Measurements from ENCODE around the gene SEC24D.
A peak's percentile ranks its signal among the peaks of the same experiment; 100 is the strongest.
"Not testable (repeated sequence)": the region's sequence is repeated elsewhere in the genome, so short reads cannot be mapped to it uniquely, and the experiment has no call there.

SEC24D gene, protein sequence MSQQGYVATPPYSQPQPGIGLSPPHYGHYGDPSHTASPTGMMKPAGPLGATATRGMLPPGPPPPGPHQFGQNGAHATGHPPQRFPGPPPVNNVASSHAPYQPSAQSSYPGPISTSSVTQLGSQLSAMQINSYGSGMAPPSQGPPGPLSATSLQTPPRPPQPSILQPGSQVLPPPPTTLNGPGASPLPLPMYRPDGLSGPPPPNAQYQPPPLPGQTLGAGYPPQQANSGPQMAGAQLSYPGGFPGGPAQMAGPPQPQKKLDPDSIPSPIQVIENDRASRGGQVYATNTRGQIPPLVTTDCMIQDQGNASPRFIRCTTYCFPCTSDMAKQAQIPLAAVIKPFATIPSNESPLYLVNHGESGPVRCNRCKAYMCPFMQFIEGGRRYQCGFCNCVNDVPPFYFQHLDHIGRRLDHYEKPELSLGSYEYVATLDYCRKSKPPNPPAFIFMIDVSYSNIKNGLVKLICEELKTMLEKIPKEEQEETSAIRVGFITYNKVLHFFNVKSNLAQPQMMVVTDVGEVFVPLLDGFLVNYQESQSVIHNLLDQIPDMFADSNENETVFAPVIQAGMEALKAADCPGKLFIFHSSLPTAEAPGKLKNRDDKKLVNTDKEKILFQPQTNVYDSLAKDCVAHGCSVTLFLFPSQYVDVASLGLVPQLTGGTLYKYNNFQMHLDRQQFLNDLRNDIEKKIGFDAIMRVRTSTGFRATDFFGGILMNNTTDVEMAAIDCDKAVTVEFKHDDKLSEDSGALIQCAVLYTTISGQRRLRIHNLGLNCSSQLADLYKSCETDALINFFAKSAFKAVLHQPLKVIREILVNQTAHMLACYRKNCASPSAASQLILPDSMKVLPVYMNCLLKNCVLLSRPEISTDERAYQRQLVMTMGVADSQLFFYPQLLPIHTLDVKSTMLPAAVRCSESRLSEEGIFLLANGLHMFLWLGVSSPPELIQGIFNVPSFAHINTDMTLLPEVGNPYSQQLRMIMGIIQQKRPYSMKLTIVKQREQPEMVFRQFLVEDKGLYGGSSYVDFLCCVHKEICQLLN

DNA sequence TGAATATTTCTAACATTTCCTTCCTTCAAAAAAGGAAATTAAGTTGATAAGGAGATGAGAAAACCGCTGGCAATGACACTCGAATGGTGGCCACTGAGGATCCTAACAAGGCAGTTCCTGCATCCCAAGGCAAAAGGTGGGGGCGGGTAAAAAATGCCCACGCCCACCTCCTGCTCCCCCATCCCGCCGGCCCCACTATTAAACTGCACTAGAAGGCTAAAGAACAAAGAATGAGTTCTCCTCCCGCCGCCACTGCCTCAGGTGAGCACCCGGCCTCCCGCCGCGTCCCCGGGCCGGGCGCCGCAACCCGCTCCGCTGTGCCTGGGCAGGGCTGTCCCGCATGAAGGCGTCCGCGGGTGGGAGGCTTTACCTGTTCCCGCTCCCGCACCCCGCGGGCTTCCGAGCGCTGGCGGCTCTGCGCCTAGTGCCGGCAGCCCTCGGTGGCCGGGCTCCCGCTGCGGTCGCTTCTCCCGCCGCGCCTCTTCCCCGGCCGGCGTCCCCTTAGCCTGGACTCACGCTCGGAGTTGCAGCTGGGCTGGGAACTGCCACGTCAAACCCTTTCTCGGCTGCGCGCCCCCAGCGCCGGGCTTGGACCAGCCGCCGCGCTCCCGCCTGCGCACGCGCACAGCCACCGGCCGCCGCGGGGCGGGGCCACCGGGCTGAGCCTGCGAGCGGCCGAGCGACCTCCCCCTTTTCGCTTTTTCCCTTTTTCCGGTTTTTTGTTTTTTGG is at the start of gene SEC24D:
SEC24D (minus strand) TSS at position 556 of the 730 bp plus-strand sequence. CDS start 2,430 bp downstream, outside the sequence.
- DNase-seq = peak; percentile 75

DNA sequence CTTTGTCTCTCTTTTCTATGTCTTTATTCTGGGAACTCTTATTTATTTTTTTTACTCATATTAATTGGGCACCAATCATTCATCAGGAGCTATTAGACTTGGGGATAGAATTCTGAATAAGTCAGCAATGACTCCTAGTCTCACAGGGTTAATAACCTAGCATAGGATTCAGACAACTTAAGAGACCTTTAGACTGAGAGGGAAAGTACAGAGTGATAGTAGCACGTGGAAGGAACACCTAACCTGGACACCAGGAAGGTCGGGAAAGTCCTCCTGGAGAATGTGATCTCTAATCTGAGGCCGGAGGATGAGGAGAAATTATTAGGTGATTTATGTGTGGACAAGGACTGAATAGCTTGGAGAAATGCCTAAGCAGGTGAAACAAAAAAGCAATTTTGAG is 48.8 kb upstream of the SEC24D start:
- no peak for DNase-seq

DNA sequence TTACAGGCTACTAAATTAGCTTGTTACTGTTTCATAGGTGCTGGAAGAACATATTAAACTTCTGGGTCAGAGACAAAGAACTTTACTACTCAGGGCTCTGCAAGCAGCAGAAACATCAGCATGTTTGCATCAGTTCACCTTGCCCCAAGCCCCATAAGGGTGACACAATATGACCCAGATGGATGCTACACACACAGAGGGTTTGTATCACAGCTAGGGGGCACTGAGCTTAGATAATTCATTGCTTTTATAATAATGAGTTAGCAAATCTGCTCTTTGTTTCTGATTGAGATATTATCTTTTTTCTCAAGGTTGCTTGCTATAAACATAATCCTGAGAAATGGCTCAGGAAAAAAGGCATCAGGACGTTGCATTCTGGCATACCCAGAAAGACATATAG is 47.9 kb upstream of the SEC24D start:
- DNase-seq = no peak

DNA sequence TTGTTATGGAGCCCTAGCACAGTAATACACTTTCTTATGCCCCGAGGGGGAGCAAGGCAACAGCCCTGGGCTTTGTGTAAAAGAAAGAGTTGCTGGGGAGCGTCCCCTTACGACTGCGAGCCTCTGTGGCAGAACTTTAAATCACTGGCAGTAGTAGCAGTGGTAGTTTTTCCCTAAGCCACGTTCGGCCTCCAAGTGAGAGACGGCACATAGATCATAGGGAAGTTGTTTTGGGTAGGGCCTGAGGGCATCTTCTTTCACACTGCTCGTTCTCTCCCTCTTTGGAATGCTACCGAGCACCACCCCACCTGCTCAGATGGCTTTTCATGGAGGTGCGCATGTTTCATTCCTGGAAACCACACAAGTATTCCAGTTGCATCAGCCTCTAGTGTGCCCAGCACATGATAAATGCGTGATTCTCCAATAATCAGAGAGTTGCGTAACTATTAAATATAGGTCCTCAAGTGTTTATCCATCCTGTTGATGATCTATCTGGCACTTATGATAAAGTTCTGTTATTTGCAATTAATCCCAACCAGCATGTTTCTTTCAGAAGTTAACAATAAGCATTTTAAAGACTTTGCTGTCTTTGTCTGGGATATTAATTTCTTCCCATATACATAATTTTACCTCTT is 45.7 kb upstream of the SEC24D start:
- no peak for DNase-seq

DNA sequence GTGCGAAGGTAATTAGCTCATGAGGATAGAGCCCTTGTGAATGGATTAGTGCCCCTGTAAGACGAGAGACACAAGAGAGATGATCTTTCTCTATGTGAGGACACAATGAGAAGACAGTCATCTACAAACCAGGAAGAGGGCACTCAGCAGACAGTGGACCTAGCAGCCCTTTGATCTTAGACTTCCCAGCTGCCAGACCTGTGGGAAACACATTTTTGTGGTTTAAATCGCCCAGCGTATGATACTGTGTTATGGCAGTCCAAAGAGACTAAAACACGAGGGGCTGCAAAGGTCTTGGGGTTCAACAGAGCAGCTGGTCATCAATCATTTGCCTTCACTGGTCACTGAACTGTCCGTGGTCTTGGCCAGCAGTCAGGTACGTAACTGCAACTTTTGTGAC is 43.5 kb upstream of the SEC24D start:
- no peak for DNase-seq

DNA sequence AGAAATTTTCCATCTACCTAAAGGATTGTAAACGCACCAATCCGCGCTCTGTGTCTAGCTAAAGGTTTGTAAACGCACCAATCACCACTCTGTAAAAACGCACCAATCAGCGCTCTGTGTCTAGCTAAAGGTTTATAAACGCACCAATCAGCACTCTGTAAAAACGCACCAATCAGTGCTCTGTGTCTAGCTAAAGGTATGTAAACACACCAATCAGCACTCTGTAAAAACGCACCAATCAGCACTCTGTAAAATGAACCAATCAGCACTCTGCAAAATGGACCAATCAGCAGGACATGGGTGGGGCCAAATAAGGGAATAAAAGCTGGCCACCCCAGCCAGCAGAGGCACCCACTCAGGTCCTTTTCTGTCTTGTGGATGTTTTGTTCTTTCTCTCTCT is 42.6 kb upstream of the SEC24D start:
- DNase-seq = not testable (repeated sequence)

DNA sequence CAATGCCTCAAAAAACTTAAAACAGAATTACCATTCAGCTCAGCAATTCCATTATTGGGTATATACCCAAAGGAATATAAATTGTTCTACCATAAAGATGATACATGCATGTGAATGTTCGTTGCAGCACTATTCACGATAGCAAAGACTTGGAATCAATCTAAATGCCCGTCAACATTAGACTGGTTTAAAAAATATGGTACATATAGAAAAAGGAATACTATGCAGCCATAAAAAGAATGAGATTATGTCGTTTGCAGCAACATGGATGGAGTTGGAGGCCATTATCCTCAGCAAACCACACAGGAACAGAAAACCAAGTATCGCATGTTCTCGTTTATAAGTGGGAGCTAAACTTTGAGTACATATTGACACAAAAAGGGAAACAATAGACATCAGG is 41.9 kb upstream of the SEC24D start:
- no peak for DNase-seq

DNA sequence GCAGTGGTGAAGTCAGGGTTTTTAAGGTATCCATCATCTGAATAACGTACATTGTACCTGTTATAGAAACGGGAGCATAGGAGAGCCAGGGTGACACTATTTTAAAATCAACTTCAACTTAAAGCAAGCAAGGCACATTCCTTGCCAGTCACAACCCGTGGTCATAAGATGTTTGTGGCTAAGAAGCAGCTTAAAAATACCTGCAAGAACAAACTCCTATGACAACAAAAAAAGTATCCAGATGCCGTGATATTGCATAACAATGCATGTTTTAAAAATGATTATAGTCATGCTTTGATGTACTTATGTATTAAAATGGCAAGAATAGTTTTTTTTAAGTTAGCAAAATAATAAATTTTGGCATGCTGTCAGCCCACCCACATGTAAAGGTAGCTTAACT is 36.3 kb upstream of the SEC24D start:
- no peak for DNase-seq

DNA sequence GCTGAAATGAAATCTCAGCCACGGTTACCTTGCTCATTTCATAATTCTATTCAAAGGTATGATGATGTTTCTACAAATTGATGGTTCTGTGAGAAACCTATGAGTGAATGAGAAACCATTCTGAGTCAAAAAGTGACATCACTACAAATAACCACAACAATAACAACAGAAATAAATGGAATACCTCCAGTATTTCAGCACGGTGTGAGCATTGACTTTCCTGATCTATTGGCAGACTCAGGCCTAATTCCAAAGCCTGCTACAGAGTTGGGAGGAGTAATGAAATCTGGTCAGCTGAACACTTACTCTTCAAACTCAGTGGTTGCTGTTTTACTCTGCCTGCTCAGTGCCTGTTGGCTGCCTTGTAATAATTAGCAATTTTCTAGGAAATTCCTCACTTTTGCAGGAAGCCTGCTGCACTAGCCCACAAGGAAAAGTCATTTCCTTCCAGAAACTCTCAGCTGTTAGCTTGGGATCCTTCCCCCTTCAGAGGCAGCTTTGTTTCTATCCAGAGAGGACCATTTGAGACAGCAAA is 33.9 kb upstream of the SEC24D start:
- no peak for DNase-seq

DNA sequence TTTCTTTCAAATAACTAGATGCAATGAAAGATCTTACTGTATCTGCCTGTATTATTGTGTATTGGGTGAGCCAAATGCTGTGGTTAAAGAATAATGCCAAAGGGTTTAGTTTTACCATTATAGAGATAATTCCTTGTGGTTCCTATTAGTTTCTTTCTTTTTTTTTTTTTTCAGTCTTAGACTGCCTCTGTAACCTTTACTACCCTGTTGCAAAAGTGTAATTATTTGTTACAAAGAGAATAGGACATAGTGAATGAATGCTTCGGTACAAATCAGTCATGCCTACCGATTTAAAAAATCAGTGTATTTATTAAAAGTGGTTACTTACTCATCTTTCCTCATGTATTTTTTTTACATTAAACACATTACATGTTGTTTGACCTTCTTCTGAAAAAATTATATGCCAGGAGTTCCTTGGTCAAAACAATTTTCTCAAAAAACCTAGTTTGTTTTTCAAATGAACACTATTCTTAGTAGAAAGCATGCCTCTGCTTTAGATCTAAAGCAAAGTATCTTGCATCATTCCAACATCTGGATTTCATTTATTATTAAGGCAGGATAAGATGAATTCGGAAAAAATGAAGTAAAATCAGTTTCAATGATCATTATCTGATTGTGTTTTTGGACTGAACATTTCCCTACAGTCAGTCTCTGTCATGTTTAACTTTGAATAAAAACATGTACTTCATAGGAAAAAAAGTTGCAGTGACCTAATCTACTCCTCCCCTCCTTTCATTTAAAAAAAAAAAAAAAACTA is 31.6 kb upstream of the SEC24D start:
- no peak for DNase-seq

DNA sequence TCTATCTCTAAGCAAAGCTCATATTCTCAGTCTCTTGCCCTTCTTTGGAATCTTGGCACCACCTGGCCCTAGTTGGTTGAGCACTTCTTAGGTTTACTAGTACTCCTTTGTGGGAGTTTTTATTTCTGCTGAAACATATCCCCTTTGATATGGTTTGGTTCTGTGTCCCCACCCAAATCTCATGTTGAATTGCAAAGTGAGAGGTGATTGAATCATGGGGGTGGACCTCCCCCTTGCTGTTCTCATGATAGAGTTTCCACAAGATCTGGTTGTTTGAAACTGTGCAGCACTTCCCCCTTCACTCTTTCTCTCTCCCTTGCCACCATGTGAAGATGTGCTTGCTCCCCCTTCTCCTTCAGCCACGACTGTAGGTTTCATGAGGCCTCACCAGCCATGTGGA is 30.5 kb upstream of the SEC24D start:
- DNase-seq = no peak

DNA sequence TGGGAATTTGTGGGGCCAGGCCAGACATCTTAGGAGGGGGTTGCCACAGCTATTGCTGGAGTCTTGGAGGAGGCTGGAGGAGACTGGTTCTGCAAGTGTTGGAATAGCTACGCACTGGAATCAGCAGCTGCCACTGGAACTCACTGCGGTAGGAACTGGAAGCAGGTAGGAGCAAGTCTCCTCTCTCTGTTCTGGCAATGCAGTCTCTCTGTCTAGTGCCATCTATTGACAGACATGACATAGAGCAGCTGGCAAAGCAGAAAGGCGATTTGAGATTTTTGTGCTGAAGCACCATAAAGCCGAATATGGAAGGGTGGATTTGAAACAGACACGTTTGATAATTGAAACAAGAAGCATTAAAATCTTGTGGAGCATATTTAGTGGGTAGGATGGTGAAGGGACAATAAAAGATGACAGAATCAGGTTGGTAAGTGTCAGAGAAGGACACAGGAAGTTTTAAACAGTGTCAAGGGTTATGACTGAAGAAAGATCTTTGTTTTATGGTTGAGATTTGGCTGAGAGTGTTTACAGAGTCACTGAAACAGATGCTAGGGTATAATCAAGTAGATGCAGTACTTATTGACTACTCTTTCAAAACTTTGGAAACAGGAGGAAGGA is 29.3 kb upstream of the SEC24D start:
- DNase-seq = no peak

DNA sequence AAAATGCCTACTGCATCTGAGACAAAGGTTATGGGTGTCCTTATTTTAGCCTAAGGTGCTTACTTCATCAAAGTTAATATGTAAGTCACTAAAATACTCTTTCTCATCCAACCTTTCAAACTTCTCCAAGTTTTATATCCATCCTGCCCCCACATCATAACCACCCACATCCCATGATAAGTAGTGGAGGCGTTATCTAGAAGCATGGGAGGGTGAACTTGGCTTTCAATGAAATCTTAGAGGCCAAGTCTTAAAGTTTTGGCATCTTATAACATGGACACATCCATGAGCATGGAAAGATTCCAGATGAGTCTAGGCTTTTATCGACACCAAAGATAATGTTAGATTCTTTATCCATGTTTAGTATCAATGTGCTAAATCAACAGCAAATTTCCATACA is 22.9 kb upstream of the SEC24D start:
- DNase-seq = no peak

DNA sequence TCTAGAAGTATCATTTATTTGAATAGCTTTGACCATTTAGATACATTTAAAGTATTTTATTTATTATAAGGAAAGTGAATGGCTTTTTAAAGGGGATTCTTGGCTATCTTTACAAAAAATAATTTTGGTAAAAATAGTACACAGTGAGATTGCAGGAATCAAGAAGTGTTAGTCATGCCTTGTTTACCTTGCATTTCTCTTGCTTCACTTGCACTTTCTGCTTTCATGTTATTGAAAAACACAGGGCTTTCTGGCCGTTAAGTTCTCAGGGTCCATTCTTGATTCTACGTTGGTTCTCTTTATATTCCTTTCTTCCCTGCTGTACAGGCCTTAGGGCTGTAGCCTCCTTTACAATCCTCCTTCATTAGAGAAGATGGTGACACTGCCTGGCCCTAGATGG is 21.8 kb upstream of the SEC24D start:
- DNase-seq = no peak

DNA sequence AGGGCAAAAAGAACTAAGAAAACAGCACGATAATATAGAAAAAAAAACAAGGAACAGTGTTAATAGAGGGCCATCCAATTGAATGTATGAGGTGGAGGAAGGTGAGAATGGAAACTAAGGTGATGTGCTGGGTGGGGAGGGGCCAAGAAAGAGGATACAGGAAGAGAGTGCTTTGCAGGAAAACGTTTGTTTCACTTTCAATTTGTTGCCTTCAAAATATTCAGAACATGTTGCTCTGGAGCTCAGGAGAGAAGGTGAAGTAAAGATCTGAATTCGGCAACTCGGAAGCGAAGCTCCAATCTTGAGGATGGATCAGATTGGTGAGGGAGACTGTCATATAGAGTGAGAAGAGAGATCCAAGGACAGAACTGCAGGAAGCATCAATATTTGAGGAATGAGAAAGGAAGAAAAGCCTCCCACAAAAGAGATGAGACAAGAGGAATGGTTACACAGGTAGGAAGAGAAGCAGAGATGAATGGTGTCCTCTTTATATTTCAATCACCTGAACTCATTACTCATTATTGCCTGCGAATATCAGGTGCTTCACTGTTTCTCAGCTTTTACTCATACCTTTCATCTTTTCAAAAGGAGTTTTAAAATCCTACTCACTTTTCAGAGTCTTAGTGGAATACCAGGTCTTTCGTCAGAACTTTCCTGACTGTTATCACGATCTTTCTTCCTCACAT is 14.7 kb upstream of the SEC24D start:
- peak; percentile 20 for DNase-seq

DNA sequence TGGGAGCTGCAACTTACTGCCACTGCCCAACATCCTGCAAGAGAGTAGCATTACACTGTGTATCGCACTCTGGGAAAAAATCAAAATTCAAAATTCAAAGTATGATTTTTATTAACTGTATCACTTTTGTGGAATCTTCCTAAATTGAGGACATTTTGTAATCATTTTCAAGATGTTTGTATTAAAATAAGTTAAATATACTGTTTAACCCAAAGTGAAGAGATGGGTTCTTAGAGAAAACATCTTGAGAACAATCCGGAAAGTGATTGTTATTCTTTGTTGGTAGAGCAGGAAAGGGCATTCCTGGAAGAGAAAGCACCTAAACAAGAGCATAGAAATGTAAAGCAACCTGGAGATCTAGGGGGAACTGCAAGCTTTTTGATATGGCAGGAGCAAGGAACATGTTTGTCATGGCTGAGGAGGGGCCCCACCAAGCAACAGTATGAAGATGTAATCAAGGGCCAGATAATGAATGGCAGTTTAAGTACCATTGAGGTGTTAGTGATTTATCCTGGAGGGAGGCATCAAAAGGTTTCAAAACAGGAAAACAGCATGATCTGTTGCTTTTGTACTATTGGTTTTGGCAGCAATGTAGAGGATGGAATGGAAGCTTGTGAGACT is 14.1 kb upstream of the SEC24D start:
- no peak for DNase-seq

DNA sequence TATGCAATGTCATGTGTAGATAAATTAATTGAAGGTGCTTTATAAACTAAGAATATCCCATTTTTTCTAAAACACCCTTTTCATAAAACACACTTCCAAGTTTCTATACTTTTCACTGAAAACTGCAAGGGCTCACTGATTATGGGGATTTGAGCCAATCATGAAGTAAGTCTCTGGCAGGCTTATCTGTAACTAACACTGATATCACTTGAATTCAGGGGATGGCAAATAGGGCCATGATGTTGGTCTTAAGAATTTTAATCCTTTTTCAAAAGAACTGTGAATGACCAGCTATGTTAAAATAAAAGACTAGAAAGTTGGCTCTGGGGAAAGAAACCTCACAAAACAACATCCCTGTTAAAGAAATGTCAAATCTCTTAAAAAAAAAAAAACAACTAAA is 13.0 kb upstream of the SEC24D start:
- DNase-seq = no peak

DNA sequence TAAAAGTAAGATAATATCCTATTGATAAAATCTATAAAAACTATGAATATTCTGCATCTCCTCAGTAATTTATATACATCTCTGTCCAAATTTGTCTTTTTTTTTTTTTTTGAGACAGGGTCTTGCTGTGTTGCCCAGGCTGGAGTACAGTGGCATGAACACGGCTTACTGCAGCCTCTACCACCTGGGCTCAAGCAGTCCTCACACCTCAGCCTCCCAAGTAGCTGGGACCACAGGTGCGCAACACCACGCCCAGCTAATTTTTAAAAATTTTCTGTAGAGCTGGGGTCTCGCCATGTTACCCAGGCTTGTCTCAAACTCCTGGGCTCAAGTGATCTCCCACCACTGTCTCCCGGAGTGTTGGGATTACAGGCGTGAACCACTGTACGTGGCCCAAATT is 12.3 kb upstream of the SEC24D start:
- DNase-seq = no peak

DNA sequence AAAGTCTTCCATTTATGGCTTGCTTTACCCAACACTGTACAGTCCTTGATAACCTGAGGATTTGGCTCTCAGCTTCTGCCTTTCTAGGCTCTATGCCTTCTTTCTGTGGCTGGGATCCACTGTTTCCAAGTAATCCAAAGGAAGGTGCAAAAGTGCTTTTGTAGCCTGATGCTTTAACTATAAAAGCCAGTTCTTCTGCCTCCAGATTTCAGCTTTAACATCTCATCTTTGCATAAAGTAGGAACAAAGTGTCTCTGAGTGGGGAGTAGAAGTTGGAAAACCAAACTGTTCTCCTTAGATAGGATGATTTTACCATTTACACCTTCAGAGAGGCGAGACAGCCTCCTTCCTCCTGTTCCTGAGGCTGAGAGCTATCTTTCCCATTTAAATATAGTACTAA is 11.1 kb upstream of the SEC24D start:
- no peak for DNase-seq

DNA sequence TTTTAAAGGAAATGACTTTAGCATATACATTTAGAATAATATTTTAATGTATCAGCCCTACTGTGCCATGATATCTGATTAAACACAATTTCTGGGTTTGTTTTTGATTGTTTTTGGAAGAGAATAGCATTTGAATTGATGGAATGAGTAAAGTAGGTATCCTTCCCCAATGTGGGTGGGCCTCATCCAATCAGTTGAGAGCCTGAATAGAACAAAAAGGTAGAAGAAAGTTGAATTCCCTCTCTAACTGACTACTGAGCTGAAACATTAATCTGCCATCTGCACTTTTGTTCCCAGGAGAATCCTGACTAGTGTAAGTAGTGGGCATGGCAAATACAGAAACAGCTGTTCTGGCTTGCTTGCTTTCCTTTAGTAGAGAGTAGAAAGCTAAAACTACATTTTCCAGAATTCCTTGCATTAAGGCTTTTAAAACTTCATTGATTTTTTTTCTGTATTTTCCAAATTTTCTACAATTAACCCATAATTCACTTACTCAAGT is 9.7 kb upstream of the SEC24D start:
- DNase-seq = no peak

Measured in activated CD4-positive, alpha-beta T cell treated with anti-CD3 and anti-CD28 coated beads, Interleukin-2, amount 50 U/mL, for 1 hour (primary cell).